Epidermal melanocyte (primary cell): ENCODE data around the gene URB1.
A peak's percentile ranks its signal among the peaks of the same experiment; 100 is the strongest.
"Not testable (repeated sequence)": the region's sequence is repeated elsewhere in the genome, so short reads cannot be mapped to it uniquely, and the experiment has no call there.

Experiments used
- DNase-seq: peaks from one replicate; pipeline ENCODE4 v3.0.0; 2011; ENCODE audit warnings: low spot score; ENCODE audit not compliant: insufficient read length

URB1 gene

GRCh38 chr21:32321480-32321879 lies 71.3 kb downstream of the URB1 start:
- DNase-seq, result no peak

GRCh38 chr21:32320726-32321125 lies 72.1 kb downstream of the URB1 start:
- DNase-seq, result no peak

GRCh38 chr21:32320059-32320458 lies 72.8 kb downstream of the URB1 start:
- DNase-seq, result no peak

- DNase-seq, result no peak
Measured at GRCh38 chr21:32319012-32319411, 73.8 kb downstream of the URB1 start.

- no peak for DNase-seq
Measured at GRCh38 chr21:32317726-32318125, 75.1 kb downstream of the URB1 start.

- no peak for DNase-seq
Measured at GRCh38 chr21:32316361-32317215, 76.2 kb downstream of the URB1 start.

- DNase-seq, result no peak
Measured at GRCh38 chr21:32315511-32316281, 77.1 kb downstream of the URB1 start.

GRCh38 chr21:32314806-32315205 lies 78.0 kb downstream of the URB1 start:
- DNase-seq, result no peak

- DNase-seq, result no peak
Measured at GRCh38 chr21:32312976-32313375, 79.8 kb downstream of the URB1 start.

- DNase-seq, result no peak
Measured at GRCh38 chr21:32312326-32312725, 80.5 kb downstream of the URB1 start.

GRCh38 chr21:32311621-32312020 lies 81.2 kb downstream of the URB1 start:
- no peak for DNase-seq

- not testable (repeated sequence) for DNase-seq
Measured at GRCh38 chr21:32310976-32311375, 81.8 kb downstream of the URB1 start.

- DNase-seq, result no peak
Measured at GRCh38 chr21:32309906-32310460, 82.8 kb downstream of the URB1 start.

- no peak for DNase-seq
Measured at GRCh38 chr21:32308696-32309095, 84.1 kb downstream of the URB1 start.

GRCh38 chr21:32307706-32308105 lies 85.1 kb downstream of the URB1 start:
- DNase-seq, result no peak

GRCh38 chr21:32306021-32306780 lies 86.6 kb downstream of the URB1 start:
- DNase-seq, result peak; percentile 65

- DNase-seq, result no peak
Measured at GRCh38 chr21:32304998-32305397, 87.8 kb downstream of the URB1 start.

GRCh38 chr21:32303385-32303784 lies 89.4 kb downstream of the URB1 start:
- no peak for DNase-seq

- DNase-seq, result no peak
Measured at GRCh38 chr21:32302560-32302959, 90.3 kb downstream of the URB1 start.

- DNase-seq, result no peak
Measured at GRCh38 chr21:32301596-32301995, 91.2 kb downstream of the URB1 start.

GRCh38 chr21:32300117-32300681 lies 92.6 kb downstream of the URB1 start:
- DNase-seq, result no peak
